ENCODE data around the gene KCNIP1.

DNA sequence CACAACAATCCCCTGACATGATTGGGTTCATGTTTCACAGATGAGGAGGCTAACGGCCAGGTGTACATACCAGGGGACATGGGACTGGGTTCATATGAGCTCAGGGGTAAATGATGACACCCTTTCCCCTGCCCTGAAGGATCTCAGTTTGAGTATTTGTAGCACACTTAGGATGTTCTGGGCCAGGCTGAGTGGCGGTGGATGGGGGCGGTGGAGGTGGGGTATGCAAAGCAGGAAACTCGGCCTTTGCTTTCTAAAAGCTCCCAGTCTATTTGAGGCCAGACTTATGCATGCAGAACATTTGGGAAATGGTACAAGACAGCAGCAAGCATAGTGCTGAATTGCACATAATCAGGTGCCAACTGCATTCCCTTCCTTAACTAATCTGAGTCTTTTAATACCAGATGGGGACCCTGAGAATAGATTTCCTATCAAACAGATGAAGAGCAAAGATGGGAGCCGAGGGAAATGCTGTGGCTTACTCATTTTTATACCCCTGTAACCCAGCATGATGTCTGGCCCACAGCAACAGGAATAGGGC, 4.9 kb upstream of the KCNIP1 start:
- no peak for TF ChIP-seq RAD21 (conservative IDR thresholded peaks at IDR 0.05)
- TF ChIP-seq CTCF (IDR thresholded peaks at IDR 0.05; ENCODE audit: poor library complexity, severe bottlenecking): no peak
- no peak for TF ChIP-seq SMC3 (conservative IDR thresholded peaks at IDR 0.05; ENCODE audit: poor library complexity)
- no peak for TF ChIP-seq POLR2AphosphoS5 (IDR thresholded peaks at IDR 0.05)
- TF ChIP-seq TAF1 (IDR thresholded peaks at IDR 0.05; ENCODE audit: low read depth): no peak
- no peak for TF ChIP-seq EP300 (conservative IDR thresholded peaks at IDR 0.05; ENCODE audit: poor library complexity, severe bottlenecking)
- no peak for TF ChIP-seq EZH2 (IDR thresholded peaks at IDR 0.05; ENCODE audit: borderline replicate concordance, insufficient read depth, low read length, poor library complexity, severe bottlenecking)
- TF ChIP-seq, protein P1, sequence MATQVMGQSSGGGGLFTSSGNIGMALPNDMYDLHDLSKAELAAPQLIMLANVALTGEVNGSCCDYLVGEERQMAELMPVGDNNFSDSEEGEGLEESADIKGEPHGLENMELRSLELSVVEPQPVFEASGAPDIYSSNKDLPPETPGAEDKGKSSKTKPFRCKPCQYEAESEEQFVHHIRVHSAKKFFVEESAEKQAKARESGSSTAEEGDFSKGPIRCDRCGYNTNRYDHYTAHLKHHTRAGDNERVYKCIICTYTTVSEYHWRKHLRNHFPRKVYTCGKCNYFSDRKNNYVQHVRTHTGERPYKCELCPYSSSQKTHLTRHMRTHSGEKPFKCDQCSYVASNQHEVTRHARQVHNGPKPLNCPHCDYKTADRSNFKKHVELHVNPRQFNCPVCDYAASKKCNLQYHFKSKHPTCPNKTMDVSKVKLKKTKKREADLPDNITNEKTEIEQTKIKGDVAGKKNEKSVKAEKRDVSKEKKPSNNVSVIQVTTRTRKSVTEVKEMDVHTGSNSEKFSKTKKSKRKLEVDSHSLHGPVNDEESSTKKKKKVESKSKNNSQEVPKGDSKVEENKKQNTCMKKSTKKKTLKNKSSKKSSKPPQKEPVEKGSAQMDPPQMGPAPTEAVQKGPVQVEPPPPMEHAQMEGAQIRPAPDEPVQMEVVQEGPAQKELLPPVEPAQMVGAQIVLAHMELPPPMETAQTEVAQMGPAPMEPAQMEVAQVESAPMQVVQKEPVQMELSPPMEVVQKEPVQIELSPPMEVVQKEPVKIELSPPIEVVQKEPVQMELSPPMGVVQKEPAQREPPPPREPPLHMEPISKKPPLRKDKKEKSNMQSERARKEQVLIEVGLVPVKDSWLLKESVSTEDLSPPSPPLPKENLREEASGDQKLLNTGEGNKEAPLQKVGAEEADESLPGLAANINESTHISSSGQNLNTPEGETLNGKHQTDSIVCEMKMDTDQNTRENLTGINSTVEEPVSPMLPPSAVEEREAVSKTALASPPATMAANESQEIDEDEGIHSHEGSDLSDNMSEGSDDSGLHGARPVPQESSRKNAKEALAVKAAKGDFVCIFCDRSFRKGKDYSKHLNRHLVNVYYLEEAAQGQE (IDR thresholded peaks at IDR 0.05; ENCODE audit: borderline replicate concordance): no peak
